GM12872 (cell line): ENCODE measurements around the gene ROPN1L.

ENCODE experiments used
- TF ChIP-seq, protein P1 (sequence below): IDR thresholded peaks from 3 replicates; pipeline ENCODE4 v1.5.1; 2011; ENCODE audit warnings: low read depth, mild to moderate bottlenecking, low read length, moderate library complexity; ENCODE audit not compliant: insufficient read depth

Gene ROPN1L

DNA sequence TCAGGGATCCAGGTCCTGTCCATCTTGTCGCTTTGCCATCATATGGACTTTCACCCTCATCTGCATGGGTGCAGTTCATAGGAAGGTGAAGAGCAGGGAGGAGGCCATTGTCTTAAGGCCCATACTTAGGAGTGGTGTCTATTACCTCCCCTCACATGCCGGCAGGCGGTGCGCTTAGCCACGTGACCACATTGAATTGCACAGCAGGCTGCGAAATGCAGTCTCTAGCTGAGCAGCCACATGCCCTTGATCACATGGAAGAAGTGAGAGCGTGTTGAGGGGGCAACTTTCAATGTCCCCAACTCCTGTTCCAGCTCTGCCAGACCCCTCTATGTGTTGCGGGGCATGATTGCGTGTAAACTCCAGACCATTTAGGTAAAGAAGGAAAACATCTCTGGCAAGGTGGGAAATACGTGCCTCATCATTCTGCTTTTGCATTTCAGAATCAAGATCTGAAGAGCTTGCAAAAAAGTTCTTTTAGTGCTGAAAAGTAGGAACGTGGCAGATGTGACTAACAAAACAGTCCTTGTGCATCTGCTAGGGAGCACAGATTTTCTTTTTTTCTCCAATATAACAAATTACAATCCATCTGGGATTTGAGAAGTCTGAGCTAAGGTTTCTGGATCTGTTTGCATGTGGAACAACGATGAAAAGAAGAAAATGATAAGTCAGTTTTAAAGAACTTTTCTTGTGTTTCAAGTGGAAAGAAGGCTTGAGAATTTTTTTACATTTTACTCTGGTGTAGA, 34.4 kb downstream of the ROPN1L start:
- TF ChIP-seq, protein P1, sequence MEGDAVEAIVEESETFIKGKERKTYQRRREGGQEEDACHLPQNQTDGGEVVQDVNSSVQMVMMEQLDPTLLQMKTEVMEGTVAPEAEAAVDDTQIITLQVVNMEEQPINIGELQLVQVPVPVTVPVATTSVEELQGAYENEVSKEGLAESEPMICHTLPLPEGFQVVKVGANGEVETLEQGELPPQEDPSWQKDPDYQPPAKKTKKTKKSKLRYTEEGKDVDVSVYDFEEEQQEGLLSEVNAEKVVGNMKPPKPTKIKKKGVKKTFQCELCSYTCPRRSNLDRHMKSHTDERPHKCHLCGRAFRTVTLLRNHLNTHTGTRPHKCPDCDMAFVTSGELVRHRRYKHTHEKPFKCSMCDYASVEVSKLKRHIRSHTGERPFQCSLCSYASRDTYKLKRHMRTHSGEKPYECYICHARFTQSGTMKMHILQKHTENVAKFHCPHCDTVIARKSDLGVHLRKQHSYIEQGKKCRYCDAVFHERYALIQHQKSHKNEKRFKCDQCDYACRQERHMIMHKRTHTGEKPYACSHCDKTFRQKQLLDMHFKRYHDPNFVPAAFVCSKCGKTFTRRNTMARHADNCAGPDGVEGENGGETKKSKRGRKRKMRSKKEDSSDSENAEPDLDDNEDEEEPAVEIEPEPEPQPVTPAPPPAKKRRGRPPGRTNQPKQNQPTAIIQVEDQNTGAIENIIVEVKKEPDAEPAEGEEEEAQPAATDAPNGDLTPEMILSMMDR = no peak

DNA sequence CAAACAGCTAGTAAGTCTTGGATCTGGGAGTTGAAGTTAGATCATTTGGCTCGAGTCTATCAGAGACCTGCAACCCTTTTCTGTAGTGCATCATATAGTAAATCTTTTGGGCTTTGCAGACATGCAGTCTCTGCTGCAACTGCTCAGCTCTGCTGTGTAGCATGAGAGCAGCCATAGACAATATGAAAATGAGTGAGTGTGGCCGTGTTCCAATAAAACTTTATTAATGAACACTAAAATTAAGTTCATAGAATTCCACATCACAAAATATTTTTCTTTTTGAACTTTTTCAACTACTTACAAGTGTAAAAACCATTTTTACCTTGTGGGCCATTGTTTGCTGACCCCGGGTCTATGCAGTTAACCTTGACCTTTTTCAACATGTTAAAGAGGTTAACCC, 35.2 kb downstream of the ROPN1L start:
- TF ChIP-seq, protein P1 = no peak

DNA sequence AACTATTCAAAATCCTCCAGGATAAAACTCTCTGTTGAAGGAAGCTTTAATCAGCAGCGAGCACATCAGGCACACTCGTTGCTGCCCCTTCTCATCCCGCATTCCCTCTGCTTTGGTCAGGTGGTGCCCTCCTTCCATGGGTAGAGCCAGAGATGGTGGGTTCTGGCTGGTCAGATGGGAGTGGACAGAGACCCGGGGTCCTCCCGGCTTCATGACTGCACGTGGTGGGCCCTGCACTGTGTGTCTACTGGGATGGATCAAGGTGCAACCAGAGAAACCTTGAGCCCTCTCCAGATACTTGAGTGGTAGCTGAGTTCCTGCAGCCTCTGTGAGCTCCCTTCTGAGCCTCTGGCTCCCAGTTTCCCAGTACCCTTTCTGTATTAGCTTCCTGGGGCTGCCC, 36.3 kb downstream of the ROPN1L start:
- TF ChIP-seq, protein P1 = no peak

DNA sequence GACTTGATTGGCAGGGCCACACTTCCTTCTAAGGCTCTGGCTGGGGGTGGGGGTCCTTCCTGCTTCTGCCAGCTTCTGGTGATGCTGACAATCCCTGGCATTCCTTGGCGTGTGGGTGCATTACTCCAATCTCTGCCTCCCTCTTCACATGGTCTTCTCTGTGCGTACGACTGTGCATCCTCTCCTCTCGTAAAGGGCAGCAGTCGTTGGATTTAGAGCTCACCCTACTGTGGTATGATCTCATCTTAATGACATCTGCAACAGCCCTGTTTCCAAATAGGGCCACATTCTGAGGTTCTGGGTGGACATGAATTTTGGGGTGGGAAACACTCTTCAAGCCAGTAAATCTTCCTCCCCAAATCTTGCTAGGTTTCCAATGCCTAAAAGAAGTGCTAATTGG, 36.8 kb downstream of the ROPN1L start:
- TF ChIP-seq, protein P1 = no peak

DNA sequence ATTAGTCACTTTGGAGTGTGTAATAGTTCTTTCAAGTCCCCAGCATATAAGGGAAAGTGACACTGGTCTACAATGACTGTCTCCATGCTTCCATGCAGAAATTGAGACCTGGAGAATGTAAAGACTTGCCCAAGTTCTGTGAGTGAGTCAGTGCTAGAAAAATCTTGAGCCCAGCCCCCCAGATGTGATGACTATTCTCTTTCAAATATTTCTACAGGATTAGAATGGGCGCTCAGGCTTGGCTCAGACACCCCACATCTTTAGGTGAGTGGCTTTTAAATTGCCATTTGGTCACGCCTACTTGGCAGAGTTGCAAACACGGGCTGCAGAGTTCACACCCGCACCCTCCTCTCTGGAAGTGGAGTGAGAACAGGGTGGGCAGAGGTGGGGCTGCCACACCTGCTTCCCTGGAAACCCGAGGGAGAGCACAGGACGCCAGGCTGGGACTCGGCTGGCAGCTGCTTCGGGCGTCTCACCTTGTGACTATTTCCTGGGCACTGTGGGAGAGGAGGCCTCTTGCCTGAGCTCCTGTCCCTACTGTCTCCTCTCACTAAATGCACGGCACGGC, 37.6 kb downstream of the ROPN1L start:
- TF ChIP-seq, protein P1 = no peak

DNA sequence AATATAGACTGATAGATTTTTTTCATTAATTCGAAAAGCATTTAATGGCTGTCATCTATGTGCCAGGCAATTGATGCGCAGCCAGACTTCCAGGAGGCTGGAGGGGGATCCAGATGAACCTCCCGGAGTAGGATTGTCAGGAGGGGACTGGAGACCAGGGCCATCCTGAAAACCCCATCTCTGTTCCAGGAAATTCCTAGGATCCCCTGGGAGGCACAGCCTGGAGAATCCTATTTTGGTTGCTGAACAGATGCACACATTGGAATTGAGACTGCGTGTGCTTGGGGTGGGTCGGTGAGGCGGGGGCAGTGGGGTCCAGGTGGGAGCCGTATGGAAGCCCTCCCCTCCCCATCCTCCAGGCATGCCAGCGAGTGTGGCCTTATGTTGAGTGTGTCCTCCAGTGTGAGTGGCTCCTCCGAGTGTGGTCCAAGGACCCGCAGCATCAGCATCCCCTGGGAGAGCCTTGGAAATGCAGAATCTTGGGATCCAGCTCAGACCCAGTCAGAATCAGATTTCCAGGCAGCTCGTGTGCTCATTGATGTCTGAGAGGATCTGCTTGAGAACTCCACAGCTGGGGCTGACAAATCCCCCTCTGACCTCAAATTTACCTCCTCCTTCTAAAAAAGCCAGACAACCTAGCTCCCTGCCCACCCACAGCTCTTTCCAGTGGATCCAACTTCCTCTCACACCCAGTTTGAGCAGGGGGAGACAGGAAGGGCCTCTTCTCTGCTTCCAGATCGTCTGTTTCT, 38.7 kb downstream of the ROPN1L start:
- TF ChIP-seq, protein P1 = no peak

DNA sequence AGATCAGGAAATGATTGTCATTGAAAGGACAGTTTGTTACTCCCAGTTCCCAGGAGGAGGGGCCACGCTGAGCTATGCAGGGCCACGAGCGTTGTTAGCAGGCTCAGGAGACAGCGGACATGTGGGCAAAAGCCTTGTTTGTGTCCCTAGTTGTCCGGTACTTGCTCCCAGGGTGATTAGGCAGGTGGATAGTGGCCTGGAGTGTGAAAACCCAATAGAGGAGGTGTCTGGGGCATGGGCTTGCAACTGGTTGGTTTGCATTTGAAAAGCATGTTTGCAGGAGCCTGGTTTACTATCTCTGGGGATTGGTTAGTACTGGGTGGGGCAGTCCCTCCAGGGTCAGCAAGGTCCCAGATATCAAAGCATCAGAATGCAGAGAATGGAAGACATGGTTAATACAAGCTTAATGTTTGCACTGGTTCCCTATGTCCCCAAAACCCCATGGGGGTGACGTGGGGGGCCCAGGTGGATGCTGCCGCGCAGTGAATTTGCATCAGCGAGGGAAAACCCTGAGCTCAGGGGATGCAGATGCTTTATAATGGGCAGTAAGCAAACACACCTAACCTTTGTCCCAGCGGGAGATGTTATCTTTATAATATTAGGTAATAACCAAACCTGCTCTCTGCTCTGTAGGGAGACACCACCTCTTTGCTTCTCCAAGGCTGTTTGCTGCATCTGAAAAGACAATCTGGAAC, 39.7 kb downstream of the ROPN1L start:
- TF ChIP-seq, protein P1 = no peak
